Neural cell (in vitro differentiated cells): ENCODE data around the gene AZIN2. TPM values are rescaled to one million over a fixed set of nuclear protein-coding genes. Genes with fewer than 3 reads are reported as not detected.

ENCODE experiments used
- H2AFZ ChIP-seq: fragments of 200-600, 300-800 bp; sonication (generic), shearing (Covaris generic); 2 replicates; pipeline ENCODE4 v1.6.0; 2014; ENCODE audit warnings: low read depth, mild to moderate bottlenecking, antibody characterized with exemption, low read length, moderate library complexity
- H3F3A ChIP-seq: fragments of 200-600 bp; shearing (Covaris generic); 2 replicates; pipeline ENCODE4 v1.6.1; 2016; ENCODE audit warnings: mild to moderate bottlenecking, moderate library complexity, mixed read lengths, antibody characterized with exemption, low read length; ENCODE audit not compliant: insufficient read depth, poor library complexity, severe bottlenecking
- H3K27ac ChIP-seq: fragments of 200-600, 300-800 bp; sonication (generic), shearing (Covaris generic); 2 replicates; pipeline ENCODE4 v1.5.1; 2014; ENCODE audit warnings: mild to moderate bottlenecking, low read length, moderate library complexity
- H3K27me3 ChIP-seq: fragments of 300-800, 200-600 bp; sonication (generic), shearing (Covaris generic); 2 replicates; pipeline ENCODE4 v1.6.0; 2014; ENCODE audit warnings: mild to moderate bottlenecking, low read depth, low read length, moderate library complexity; ENCODE audit not compliant: insufficient read depth
- H3K36me3 ChIP-seq: fragments of 300-800, 200-600 bp; sonication (generic), shearing (Covaris generic); 2 replicates; pipeline ENCODE4 v1.5.1; 2014; ENCODE audit warnings: mild to moderate bottlenecking, antibody characterized with exemption, low read length, moderate library complexity; ENCODE audit not compliant: insufficient read depth
- H3K4me2 ChIP-seq: fragments of 300-800, 200-600 bp; sonication (generic), shearing (Covaris generic); 2 replicates; pipeline ENCODE4 v1.6.0; 2014; ENCODE audit warnings: mild to moderate bottlenecking, low read length
- H3K4me3 ChIP-seq: fragments of 300-800, 200-600 bp; sonication (generic), shearing (Covaris generic); 2 replicates; pipeline ENCODE4 v1.5.1; 2014; ENCODE audit warnings: mild to moderate bottlenecking, low read length, moderate library complexity
- H3K79me2 ChIP-seq: fragments of 200-600 bp; shearing (Covaris generic); replicated peaks from 2 replicates; pipeline ENCODE4 v1.6.0; 2014; ENCODE audit warnings: mild to moderate bottlenecking, low read length, moderate library complexity; ENCODE audit not compliant: insufficient read depth
- H3K9ac ChIP-seq: fragments of 300-800, 200-600 bp; sonication (generic), shearing (Covaris generic); 2 replicates; pipeline ENCODE4 v1.6.1; 2016; ENCODE audit warnings: mild to moderate bottlenecking, low read length, mixed read lengths
- H3K9me2 ChIP-seq: fragments of 200-600 bp; shearing (Covaris generic); 2 replicates; pipeline ENCODE4 v1.6.1; 2016; ENCODE audit warnings: mild to moderate bottlenecking, low read length, mixed read lengths; ENCODE audit not compliant: insufficient read depth
- H3K9me3 ChIP-seq: fragments of 200-600, 300-800 bp; sonication (generic), shearing (Covaris generic); 2 replicates; pipeline ENCODE4 v1.6.1; 2016; ENCODE audit warnings: mild to moderate bottlenecking, mixed run types, low read length, moderate library complexity, mixed read lengths
- H4K20me1 ChIP-seq: fragments of 200-600 bp; shearing (Covaris generic); 2 replicates; pipeline ENCODE4 v1.6.1; 2016; ENCODE audit warnings: mild to moderate bottlenecking, mixed run types; ENCODE audit not compliant: insufficient read depth
- EP300 ChIP-seq: fragments of 450-650 bp; conservative IDR thresholded peaks from 2 replicates; pipeline ENCODE4 v1.6.1; 2014; ENCODE audit warnings: antibody characterized with exemption, mild to moderate bottlenecking, moderate library complexity; ENCODE audit not compliant: poor library complexity, severe bottlenecking
- EZH2 ChIP-seq: fragments of 200-600, 300-800 bp; shearing (Covaris generic), sonication (generic); IDR thresholded peaks from 2 replicates; pipeline ENCODE4 v1.6.1; 2014; ENCODE audit warnings: antibody characterized with exemption, low read length, borderline replicate concordance, mild to moderate bottlenecking; ENCODE audit not compliant: insufficient read depth, poor library complexity, severe bottlenecking
- MXI1 ChIP-seq: fragments of 450-650 bp; conservative IDR thresholded peaks from 2 replicates; pipeline ENCODE4 v1.6.1; 2014; ENCODE audit warnings: antibody characterized with exemption, mild to moderate bottlenecking; ENCODE audit not compliant: poor library complexity, severe bottlenecking
- POLR2AphosphoS5 ChIP-seq: IDR thresholded peaks from 2 replicates; pipeline ENCODE4 v1.6.1; 2012
- RAD21 ChIP-seq: fragments of 450-650 bp; conservative IDR thresholded peaks from 2 replicates; pipeline ENCODE4 v1.6.1; 2014; ENCODE audit warnings: antibody characterized with exemption, mild to moderate bottlenecking, moderate library complexity
- SMC3 ChIP-seq: fragments of 450-650 bp; conservative IDR thresholded peaks from 2 replicates; pipeline ENCODE4 v1.6.1; 2014; ENCODE audit warnings: antibody characterized with exemption, mild to moderate bottlenecking, moderate library complexity; ENCODE audit not compliant: poor library complexity
- TAF1 ChIP-seq: IDR thresholded peaks from 2 replicates; pipeline ENCODE4 v1.6.1; 2012; ENCODE audit warnings: low read depth
- polyA plus RNA-seq: library from polyadenylated mRNA; depleted of rRNA; stranded (reverse); fragments of >200 nt; gene quantifications from 2 replicates; pipeline ENCODE4 v1.2.3, GENCODE V29; 2014
- TF ChIP-seq, protein P1 (sequence below): IDR thresholded peaks from 2 replicates; pipeline ENCODE4 v1.6.1; 2012; ENCODE audit warnings: borderline replicate concordance
- TF ChIP-seq, protein P2 (sequence below): fragments of 450-650 bp; IDR thresholded peaks from 2 replicates; pipeline ENCODE4 v1.5.1; 2014; ENCODE audit warnings: antibody characterized with exemption, mild to moderate bottlenecking, moderate library complexity; ENCODE audit not compliant: poor library complexity, severe bottlenecking

Gene AZIN2
- polyA plus RNA-seq, 1 donor from 2014 or later, result 22.7 TPM

GRCh38 chr1:33094486-33094885, 13.5 kb downstream of the AZIN2 start:
- H3K27ac ChIP-seq, result no peak overlapping the region
- no peak overlapping the region for H2AFZ ChIP-seq

DNA sequence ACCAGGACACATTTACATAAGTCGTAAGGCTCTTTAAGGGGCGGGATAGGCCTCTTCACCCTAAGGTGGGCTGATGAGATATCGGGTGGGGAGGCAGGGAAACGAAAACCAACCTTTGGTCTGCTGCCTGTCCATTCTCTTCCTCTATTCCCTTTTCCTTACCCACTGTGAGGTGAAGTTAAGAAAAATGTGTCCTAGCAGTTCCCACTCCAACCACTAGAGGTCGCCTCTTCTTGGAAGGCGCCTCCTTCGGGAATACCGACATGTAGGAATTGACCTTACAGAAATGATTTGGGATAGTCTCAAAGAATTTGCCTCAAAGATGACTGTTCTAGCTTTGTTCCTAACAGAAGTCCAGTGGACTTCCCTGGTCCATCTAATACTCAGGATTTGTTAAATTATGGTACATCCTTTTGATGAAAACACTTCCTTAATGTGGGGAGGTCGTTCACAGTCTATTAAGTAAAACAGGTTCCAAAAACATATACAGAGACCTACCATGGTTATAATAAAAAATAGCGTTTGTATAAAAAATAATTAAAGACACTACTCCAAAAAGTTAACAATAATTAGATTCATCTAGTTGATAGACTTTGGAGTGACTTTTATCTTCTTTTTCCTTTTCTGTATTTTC, 14.1 kb downstream of the AZIN2 start:
- H3K79me2 ChIP-seq, result no peaks in the 10 kb centered on the region
- no peak overlapping the region for H2AFZ ChIP-seq
- no peak overlapping the region for H3K9ac ChIP-seq
- no peak overlapping the region for H3K4me3 ChIP-seq
- H3K27ac ChIP-seq, result no peak overlapping the region
- H3K36me3 ChIP-seq, result no peaks in the 10 kb centered on the region
- TF ChIP-seq RAD21 (peak; percentile 76), TAF1 (no peak), EZH2 (no peak), POLR2AphosphoS5 (no peak), MXI1 (no peak), SMC3 (peak; percentile 85), EP300 (no peak)
- TF ChIP-seq, protein P1, sequence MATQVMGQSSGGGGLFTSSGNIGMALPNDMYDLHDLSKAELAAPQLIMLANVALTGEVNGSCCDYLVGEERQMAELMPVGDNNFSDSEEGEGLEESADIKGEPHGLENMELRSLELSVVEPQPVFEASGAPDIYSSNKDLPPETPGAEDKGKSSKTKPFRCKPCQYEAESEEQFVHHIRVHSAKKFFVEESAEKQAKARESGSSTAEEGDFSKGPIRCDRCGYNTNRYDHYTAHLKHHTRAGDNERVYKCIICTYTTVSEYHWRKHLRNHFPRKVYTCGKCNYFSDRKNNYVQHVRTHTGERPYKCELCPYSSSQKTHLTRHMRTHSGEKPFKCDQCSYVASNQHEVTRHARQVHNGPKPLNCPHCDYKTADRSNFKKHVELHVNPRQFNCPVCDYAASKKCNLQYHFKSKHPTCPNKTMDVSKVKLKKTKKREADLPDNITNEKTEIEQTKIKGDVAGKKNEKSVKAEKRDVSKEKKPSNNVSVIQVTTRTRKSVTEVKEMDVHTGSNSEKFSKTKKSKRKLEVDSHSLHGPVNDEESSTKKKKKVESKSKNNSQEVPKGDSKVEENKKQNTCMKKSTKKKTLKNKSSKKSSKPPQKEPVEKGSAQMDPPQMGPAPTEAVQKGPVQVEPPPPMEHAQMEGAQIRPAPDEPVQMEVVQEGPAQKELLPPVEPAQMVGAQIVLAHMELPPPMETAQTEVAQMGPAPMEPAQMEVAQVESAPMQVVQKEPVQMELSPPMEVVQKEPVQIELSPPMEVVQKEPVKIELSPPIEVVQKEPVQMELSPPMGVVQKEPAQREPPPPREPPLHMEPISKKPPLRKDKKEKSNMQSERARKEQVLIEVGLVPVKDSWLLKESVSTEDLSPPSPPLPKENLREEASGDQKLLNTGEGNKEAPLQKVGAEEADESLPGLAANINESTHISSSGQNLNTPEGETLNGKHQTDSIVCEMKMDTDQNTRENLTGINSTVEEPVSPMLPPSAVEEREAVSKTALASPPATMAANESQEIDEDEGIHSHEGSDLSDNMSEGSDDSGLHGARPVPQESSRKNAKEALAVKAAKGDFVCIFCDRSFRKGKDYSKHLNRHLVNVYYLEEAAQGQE, result peak; percentile 65
- TF ChIP-seq, protein P2, sequence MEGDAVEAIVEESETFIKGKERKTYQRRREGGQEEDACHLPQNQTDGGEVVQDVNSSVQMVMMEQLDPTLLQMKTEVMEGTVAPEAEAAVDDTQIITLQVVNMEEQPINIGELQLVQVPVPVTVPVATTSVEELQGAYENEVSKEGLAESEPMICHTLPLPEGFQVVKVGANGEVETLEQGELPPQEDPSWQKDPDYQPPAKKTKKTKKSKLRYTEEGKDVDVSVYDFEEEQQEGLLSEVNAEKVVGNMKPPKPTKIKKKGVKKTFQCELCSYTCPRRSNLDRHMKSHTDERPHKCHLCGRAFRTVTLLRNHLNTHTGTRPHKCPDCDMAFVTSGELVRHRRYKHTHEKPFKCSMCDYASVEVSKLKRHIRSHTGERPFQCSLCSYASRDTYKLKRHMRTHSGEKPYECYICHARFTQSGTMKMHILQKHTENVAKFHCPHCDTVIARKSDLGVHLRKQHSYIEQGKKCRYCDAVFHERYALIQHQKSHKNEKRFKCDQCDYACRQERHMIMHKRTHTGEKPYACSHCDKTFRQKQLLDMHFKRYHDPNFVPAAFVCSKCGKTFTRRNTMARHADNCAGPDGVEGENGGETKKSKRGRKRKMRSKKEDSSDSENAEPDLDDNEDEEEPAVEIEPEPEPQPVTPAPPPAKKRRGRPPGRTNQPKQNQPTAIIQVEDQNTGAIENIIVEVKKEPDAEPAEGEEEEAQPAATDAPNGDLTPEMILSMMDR, result peak; percentile 90
- H3K27me3 ChIP-seq, result no peaks in the 10 kb centered on the region
- no peaks in the 10 kb centered on the region for H4K20me1 ChIP-seq
- no peaks in the 10 kb centered on the region for H3K9me3 ChIP-seq
- H3F3A ChIP-seq, result no peaks in the 10 kb centered on the region
- no peaks in the 10 kb centered on the region for H3K9me2 ChIP-seq
- H3K4me2 ChIP-seq, result no peak overlapping the region

More at GRCh38 chr1:33094486-33094885, 13.5 kb downstream of the AZIN2 start:
- no peak for TF ChIP-seq EZH2
- TF ChIP-seq, protein P1, result no peak
- TF ChIP-seq POLR2AphosphoS5, result no peak
- TF ChIP-seq MXI1, result no peak
- no peak for TF ChIP-seq TAF1
- TF ChIP-seq, protein P2, result no peak
- TF ChIP-seq SMC3, result no peak
- no peak for TF ChIP-seq EP300
- no peak for TF ChIP-seq RAD21
- Histone ChIP-seq H3K4me2 (no peak overlapping the region), H3K9me3 (no peaks in the 10 kb centered on the region), H3K9me2 (no peaks in the 10 kb centered on the region), H4K20me1 (no peaks in the 10 kb centered on the region), H3F3A (no peaks in the 10 kb centered on the region), H3K27me3 (no peaks in the 10 kb centered on the region), H3K36me3 (no peaks in the 10 kb centered on the region), H3K79me2 (no peaks in the 10 kb centered on the region), H3K4me3 (no peak overlapping the region), H3K9ac (no peak overlapping the region)
